ENCODE data around the gene P3H3.
"Not testable (repeated sequence)": the region's sequence is repeated elsewhere in the genome, so short reads cannot be mapped to it uniquely, and the experiment has no call there.

P3H3 gene

DNA sequence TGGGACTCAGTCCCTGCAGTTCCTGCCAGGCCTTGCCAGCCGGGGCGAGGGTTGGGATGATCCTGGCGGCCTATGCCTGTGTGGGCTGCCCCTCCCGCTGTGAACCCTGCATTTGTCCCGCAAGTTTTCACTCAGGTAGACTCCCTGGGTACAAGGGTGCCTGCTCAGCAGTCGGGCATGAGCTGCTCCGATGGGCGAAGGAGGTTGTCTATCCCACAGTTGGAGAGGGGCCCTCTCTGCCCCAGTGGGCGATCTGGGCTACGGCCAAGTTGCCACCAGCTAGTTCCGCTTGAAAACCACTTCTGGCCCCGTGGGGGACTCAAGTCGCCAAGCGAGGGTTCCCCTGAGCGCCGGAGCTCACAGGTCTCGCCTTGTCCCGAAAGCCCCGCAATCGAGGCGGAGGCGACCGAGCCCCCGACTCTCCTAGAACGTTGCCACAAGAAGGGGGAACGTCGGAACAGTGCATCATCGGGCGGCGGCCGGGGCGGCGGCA is 38.8 kb downstream of the P3H3 start:
- Histone ChIP-seq H3K4me1 (ENCODE audit: control insufficient read depth, insufficient read depth, low read length) (peaks cover 9% of the 10 kb centered on the region), H3K4me3 (ENCODE audit: low read length) (peak overlapping the region; percentile 91; the same call in 1 of the 2 replicates), H3K27ac (ENCODE audit: low read length) (no peak overlapping the region), H3K36me3 (ENCODE audit: control insufficient read depth, insufficient read depth, low read length) (peaks cover 27% of the 10 kb centered on the region), H3K27me3 (ENCODE audit: control insufficient read depth, insufficient read depth, low read length) (no peaks in the 10 kb centered on the region), H3K9me3 (ENCODE audit: control insufficient read depth, insufficient read depth, low read length) (no peaks in the 10 kb centered on the region)
- no CpG with 5 or more reads among the region's 33 CpGs for WGBS (ENCODE audit: insufficient coverage, insufficient read length)
- no peak for DNase-seq (ENCODE audit: low read depth, low spot score)

DNA sequence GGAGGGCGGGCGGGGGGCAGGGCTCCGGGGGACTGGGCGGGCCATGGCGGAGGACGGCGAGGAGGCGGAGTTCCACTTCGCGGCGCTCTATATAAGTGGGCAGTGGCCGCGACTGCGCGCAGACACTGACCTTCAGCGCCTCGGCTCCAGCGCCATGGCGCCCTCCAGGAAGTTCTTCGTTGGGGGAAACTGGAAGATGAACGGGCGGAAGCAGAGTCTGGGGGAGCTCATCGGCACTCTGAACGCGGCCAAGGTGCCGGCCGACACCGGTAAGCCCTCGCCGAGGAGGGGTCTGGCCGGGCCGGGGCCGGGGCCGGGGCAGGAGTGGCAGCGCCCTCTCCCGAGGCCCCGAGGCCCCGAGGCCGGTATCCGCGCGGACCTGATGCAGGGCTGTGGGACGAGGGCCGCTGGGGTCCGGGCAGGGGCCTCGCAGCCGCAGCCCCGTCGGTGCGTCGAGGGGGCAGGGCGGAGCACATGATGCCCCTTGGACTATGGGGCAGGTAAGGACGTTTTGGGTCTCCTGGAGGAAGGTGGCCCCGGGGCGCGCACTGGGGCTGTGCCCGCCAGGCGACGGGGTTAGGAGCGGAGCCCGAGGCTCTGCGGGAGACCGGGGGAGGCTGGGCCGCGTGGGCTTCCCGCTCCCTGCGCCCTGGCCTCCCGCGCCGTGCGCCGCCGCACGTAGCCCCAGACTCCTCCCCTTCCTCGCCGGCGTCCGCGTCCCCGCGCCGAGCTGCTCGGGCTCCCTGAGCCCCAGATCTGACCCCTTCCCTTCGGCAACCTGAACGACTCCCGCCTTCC is 39.4 kb downstream of the P3H3 start, which contains the start of gene TPI1:
TSS of gene TPI1 (plus strand) at position 119 of the 798 bp plus-strand sequence. CDS start at position 155, 36 bp downstream.
- DNase-seq (ENCODE audit: low read depth, low spot score), result no peak
- peaks cover 27% of the 10 kb centered on the region for H3K36me3 ChIP-seq (ENCODE audit: control insufficient read depth, insufficient read depth, low read length)
- WGBS (ENCODE audit: insufficient coverage, insufficient read length), result no CpG with 5 or more reads among the region's 86 CpGs

DNA sequence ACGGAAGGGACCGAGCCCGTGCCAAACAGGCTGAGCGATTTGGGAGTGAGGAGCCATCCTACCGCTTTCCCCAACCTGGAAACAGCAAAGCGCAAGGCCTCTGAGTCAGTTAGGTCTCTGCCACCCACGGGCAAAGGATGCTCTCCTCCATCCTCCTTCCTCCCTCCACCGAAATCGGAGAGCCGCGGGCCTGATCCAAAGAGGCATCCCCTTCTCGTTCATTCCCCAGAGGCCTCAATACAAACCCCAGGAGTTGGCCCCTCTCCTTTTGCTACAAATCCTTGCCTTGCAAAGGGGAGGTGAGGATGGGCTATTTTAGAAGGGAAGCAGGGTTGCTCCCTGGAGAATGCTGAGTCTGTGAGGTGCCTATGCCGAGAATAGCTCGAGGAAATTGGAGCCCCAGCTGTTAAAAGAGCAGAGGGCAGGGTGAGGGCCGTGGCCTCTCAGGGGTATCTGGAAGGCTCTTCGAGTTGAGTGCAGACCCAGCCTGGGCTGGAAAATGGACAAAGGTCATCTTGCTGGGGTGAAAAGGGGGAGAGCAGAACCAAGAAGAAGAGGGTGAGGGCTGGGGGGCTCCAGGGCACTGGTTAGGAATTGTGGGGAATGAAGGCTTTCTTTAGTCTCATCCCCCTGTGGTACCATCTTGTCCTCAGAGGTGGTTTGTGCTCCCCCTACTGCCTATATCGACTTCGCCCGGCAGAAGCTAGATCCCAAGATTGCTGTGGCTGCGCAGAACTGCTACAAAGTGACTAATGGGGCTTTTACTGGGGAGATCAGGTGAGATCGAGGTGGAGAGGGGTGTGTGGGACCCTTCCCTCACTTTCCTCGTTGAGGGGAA is 40.2 kb downstream of the P3H3 start:
- H3K27ac ChIP-seq (ENCODE audit: low read length), result no peak overlapping the region
- no peaks in the 10 kb centered on the region for H3K27me3 ChIP-seq (ENCODE audit: control insufficient read depth, insufficient read depth, low read length)
- DNase-seq (ENCODE audit: low read depth, low spot score), result no peak
- peaks cover 9% of the 10 kb centered on the region for H3K4me1 ChIP-seq (ENCODE audit: control insufficient read depth, insufficient read depth, low read length)
- WGBS (ENCODE audit: insufficient coverage, insufficient read length), result no CpG with 5 or more reads among the region's 22 CpGs
- no peaks in the 10 kb centered on the region for H3K9me3 ChIP-seq (ENCODE audit: control insufficient read depth, insufficient read depth, low read length)
- H3K36me3 ChIP-seq (ENCODE audit: control insufficient read depth, insufficient read depth, low read length), result peaks cover 27% of the 10 kb centered on the region
- H3K4me3 ChIP-seq (ENCODE audit: low read length), result peak overlapping the region; percentile 91

More for the DNA sequence above, 39.4 kb downstream of the P3H3 start, which contains the start of gene TPI1:
- Histone ChIP-seq H3K27me3 (ENCODE audit: control insufficient read depth, insufficient read depth, low read length) (no peaks in the 10 kb centered on the region), H3K27ac (ENCODE audit: low read length) (no peak within 1 kb of the TSS), H3K9me3 (ENCODE audit: control insufficient read depth, insufficient read depth, low read length) (no peaks in the 10 kb centered on the region), H3K4me3 (ENCODE audit: low read length) (peak within 1 kb of the TSS; percentile 91), H3K4me1 (ENCODE audit: control insufficient read depth, insufficient read depth, low read length) (peaks cover 9% of the 10 kb centered on the region)

DNA sequence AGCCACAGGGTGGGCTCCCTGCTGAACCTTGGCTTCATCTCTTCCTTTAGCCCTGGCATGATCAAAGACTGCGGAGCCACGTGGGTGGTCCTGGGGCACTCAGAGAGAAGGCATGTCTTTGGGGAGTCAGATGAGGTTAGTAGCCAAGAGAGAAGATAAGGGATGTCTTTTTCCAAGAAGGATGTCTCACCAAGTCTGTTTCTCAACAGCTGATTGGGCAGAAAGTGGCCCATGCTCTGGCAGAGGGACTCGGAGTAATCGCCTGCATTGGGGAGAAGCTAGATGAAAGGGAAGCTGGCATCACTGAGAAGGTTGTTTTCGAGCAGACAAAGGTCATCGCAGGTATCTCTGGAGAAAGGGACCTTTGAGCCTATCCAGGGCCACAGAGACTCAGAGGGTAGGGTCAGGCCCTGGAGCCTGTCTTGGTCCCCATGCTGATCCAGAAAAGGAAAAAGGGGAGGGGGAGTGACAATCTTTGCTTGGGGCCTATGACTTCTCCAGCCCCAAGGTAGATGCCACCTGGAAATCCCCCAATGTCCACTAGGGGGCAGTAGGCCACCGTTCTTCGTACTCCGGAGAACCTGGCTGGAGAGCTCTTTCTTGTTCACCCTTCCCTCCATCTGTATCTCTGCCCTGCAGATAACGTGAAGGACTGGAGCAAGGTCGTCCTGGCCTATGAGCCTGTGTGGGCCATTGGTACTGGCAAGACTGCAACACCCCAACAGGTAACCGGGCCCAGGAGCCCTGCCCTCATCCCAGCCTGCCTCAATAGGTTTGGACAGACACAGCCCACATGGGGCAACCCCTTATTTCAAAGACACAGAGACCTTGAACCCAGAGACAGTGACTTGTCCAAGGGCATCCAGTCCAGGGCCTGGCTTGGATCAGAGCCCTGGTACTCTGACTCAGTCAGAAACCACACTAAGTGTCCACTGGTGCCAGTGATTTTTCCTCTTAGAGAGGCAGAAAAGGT is 41.1 kb downstream of the P3H3 start:
- no peak for DNase-seq (ENCODE audit: low read depth, low spot score)
- Histone ChIP-seq H3K4me1 (ENCODE audit: control insufficient read depth, insufficient read depth, low read length) (peaks cover 9% of the 10 kb centered on the region), H3K36me3 (ENCODE audit: control insufficient read depth, insufficient read depth, low read length) (peaks cover 24% of the 10 kb centered on the region), H3K9me3 (ENCODE audit: control insufficient read depth, insufficient read depth, low read length) (no peaks in the 10 kb centered on the region), H3K27me3 (ENCODE audit: control insufficient read depth, insufficient read depth, low read length) (no peaks in the 10 kb centered on the region), H3K4me3 (ENCODE audit: low read length) (peak overlapping the region; percentile 91; the same call in 1 of the 2 replicates), H3K27ac (ENCODE audit: low read length) (no peak overlapping the region)
- no CpG with 5 or more reads among the region's 12 CpGs for WGBS (ENCODE audit: insufficient coverage, insufficient read length)

DNA sequence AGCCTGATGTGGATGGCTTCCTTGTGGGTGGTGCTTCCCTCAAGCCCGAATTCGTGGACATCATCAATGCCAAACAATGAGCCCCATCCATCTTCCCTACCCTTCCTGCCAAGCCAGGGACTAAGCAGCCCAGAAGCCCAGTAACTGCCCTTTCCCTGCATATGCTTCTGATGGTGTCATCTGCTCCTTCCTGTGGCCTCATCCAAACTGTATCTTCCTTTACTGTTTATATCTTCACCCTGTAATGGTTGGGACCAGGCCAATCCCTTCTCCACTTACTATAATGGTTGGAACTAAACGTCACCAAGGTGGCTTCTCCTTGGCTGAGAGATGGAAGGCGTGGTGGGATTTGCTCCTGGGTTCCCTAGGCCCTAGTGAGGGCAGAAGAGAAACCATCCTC is 42.1 kb downstream of the P3H3 start:
- H3K27me3 ChIP-seq (ENCODE audit: control insufficient read depth, insufficient read depth, low read length); H3K4me3 ChIP-seq (ENCODE audit: low read length); H3K9me3 ChIP-seq (ENCODE audit: control insufficient read depth, insufficient read depth, low read length); DNase-seq (ENCODE audit: low read depth, low spot score); H3K4me1 ChIP-seq (ENCODE audit: control insufficient read depth, insufficient read depth, low read length); H3K27ac ChIP-seq (ENCODE audit: low read length): not testable (repeated sequence)
- peaks cover 18% of the 10 kb centered on the region for H3K36me3 ChIP-seq (ENCODE audit: control insufficient read depth, insufficient read depth, low read length)
- WGBS (ENCODE audit: insufficient coverage, insufficient read length), result no CpG with 5 or more reads among the region's 4 CpGs

DNA sequence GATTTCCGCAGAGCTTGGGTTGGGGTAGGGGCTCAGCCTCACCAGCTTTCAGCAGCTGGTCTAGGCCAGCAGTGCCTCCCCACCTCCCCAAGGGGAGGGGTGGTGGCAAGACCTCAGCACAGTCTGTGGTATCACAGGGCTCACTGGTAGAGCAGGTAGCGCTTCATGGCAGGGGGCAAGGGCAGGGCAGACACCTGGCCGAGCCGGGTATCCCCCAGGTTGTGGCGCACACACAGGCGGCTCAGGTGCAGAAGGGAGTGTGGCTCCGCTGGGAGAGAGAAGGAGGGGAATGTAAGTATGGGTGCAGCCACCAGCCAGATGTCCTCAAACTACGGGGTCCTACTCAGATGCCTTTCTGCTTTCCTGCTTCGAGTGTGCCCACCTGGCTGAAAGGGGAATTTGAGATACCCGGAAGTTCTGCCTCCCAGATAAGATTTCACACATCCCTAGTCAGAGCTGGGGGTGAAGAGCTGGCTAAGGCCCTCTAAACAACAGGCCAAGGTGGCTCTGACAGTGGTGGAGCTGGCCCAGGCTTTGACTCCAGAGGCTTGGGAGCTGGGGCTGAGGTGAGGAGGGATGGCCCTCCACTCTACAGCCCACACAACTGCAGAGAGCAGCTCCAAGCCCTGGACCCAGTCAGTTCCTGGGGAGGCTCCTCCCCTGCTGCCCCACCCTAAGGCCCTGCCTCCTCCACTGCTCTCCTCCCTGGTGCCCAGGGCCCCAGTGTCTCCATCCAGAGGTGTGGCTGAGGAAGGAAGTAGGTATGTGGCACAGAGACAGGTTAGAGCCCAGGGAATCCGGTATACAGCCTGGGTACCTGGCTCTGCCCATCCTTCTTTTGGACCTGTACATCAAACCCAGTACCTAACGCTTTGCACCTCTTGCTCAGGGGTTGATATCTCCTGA is 43.1 kb downstream of the P3H3 start:
- peaks cover 20% of the 10 kb centered on the region for H3K36me3 ChIP-seq (ENCODE audit: control insufficient read depth, insufficient read depth, low read length)
- DNase-seq (ENCODE audit: low read depth, low spot score), result no peak
- no peaks in the 10 kb centered on the region for H3K27me3 ChIP-seq (ENCODE audit: control insufficient read depth, insufficient read depth, low read length)
- no peak overlapping the region; the same call in 1 of the 2 replicates for H3K4me3 ChIP-seq (ENCODE audit: low read length)
- no peak overlapping the region for H3K27ac ChIP-seq (ENCODE audit: low read length)
- no peaks in the 10 kb centered on the region for H3K9me3 ChIP-seq (ENCODE audit: control insufficient read depth, insufficient read depth, low read length)
- peaks cover 6% of the 10 kb centered on the region for H3K4me1 ChIP-seq (ENCODE audit: control insufficient read depth, insufficient read depth, low read length)
- WGBS (ENCODE audit: insufficient coverage, insufficient read length), result no CpG with 5 or more reads among the region's 12 CpGs

DNA sequence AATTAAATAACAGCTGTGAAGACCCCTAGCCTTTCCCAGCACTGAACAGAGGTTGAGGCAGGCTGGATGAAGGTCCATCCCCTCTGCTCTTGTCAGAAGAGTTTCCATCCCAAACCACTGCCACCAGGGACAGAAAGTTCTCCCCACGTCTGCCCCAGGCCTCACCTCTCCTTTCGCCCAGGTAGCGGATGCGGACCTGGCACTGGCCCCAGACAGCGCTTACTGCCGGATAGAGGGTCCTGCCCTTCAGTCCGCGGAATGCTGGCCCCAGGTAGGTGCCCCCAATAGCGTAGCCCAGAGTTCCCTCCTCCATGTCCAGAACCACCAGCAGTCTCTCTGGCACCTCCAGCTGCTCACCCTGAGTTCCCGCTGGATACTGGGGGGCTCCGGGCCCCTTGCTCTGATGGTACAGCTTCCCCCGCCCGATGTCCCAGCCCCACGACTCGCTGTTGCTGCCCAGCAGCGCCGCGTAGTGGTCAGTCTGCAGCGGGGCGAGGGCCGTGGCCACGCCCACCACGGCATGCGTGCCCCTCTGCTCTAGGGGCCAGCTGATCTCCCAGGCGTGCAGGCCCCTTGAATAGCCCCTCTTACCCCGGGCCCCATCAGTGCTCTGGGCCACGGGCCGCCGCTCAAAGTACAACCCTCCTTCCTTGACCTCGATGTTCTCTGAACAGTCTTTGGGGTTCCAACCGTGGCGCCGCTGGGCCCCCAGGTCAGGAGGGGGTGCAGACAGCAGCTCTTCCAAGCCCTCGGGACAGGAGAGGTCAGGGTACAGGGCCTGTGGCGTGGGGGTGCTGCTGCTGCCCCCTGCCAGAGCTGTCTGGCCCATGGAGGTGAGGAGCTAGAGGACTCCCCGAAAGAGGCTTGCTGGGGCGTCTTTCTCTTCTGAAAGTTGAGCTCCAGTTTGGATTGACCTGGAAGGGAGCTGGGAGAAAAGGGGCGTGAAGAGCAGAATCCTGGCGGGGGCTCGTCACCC is 44.2 kb downstream of the P3H3 start:
- Histone ChIP-seq H3K4me1 (ENCODE audit: control insufficient read depth, insufficient read depth, low read length) (peaks cover 4% of the 10 kb centered on the region), H3K27ac (ENCODE audit: low read length) (no peak overlapping the region), H3K27me3 (ENCODE audit: control insufficient read depth, insufficient read depth, low read length) (no peaks in the 10 kb centered on the region), H3K4me3 (ENCODE audit: low read length) (peak overlapping the region; percentile 90; the same call in 1 of the 2 replicates), H3K36me3 (ENCODE audit: control insufficient read depth, insufficient read depth, low read length) (peaks cover 20% of the 10 kb centered on the region), H3K9me3 (ENCODE audit: control insufficient read depth, insufficient read depth, low read length) (no peaks in the 10 kb centered on the region)
- WGBS (ENCODE audit: insufficient coverage, insufficient read length), result no CpG with 5 or more reads among the region's 40 CpGs
- DNase-seq (ENCODE audit: low read depth, low spot score), result no peak

DNA sequence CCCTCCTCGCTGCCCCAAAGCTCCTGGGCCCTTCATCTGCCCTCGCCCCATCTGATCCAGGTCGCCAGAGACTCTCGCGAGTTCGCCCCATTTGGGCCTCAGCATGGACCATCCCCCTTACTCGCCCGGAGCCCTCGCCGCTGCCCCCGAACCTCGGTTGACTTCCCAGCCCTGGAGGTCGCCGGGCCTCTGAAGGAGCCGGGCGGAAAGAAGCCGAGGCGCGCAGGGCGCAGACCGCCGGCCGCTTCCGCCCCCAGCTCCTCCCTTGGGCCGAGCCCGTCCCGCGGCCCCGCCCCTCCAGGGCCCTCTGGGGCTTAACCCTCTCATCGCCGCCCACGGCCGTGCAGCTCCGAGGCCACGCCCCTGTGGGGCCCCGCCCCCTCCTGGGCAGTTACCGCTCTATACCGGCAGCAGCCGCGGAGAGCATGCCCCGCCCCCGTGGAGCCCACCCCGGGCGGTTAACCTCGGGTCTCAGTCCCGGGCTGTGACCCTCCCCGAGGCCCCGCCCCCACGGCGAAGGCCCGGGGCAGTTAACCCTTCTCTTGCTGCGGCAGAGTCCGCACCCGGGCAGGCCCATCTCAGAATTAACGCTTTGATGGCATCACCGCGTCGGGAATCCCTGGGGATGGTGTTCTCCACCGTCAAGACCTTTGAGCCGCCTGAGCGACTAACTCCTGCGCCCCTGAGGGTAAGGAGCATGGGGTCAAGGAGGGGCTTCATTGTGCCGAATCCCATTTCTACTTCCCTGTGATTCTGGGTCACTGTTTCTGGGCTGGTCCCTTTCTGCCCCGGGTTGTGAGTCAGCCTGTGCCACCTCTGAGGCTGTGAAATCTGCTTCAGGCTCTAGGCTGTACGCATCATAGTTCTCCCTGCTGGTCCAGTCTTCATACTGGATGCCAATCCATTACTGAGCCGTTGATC is 45.1 kb downstream of the P3H3 start, which contains the start of gene SPSB2:
TSS of gene SPSB2 (minus strand) at position 210 of the 921 bp plus-strand sequence. CDS start 402 bp downstream, outside the sequence.
- peaks cover 4% of the 10 kb centered on the region for H3K4me1 ChIP-seq (ENCODE audit: control insufficient read depth, insufficient read depth, low read length)
- no peaks in the 10 kb centered on the region for H3K27me3 ChIP-seq (ENCODE audit: control insufficient read depth, insufficient read depth, low read length)
- WGBS (ENCODE audit: insufficient coverage, insufficient read length), result no CpG with 5 or more reads among the region's 66 CpGs
- peak; percentile 100 for DNase-seq (ENCODE audit: low read depth, low spot score)
- peak within 1 kb of the TSS; percentile 90; the same call in 1 of the 2 replicates for H3K4me3 ChIP-seq (ENCODE audit: low read length)
- H3K27ac ChIP-seq (ENCODE audit: low read length), result no peak within 1 kb of the TSS
- H3K36me3 ChIP-seq (ENCODE audit: control insufficient read depth, insufficient read depth, low read length), result peaks cover 20% of the 10 kb centered on the region
- H3K9me3 ChIP-seq (ENCODE audit: control insufficient read depth, insufficient read depth, low read length), result no peaks in the 10 kb centered on the region
